Lung (tissue), 12 donors: ENCODE data around the gene INO80. TPM values are rescaled to one million over a fixed set of nuclear protein-coding genes. Genes with fewer than 3 reads are reported as not detected.
"Not testable (repeated sequence)": the region's sequence is repeated elsewhere in the genome, so short reads cannot be mapped to it uniquely, and the experiment has no call there.

Experiments used
- ATAC-seq: fragments of 200-7000 bp; cut with Tn5 transposase; one replicate; pipeline ENCODE4 v1.9.1; 2020; ENCODE audit warnings: moderate number of reproducible peaks; ENCODE audit not compliant: insufficient read depth, low FRiP score
- DNase-seq, 3 donors: peaks; one replicate each; pipeline ENCODE4 v3.0.0-alpha.2; 2013 to 2017
- H3K27ac ChIP-seq, 2 donors: one replicate each; pipeline ENCODE4 v1.5.1; 2013; ENCODE audit warnings: mild to moderate bottlenecking in 2 of 2, moderate library complexity in 2 of 2, control low read depth in 1 of 2, inconsistent platforms in 1 of 2, low read depth in 1 of 2, low read length in 1 of 2
- H3K27me3 ChIP-seq, 3 donors: one replicate each; pipeline ENCODE4 v1.5.1; 2013; ENCODE audit warnings: low read length in 2 of 3; ENCODE audit not compliant: control insufficient read depth in 3 of 3, insufficient read depth in 3 of 3
- H3K36me3 ChIP-seq, 4 donors: one replicate each; pipeline ENCODE4 v1.5.1; 2013; ENCODE audit warnings: low read length in 4 of 4, mild to moderate bottlenecking in 1 of 4, moderate library complexity in 1 of 4; ENCODE audit not compliant: control insufficient read depth in 4 of 4, insufficient read depth in 4 of 4
- H3K4me1 ChIP-seq, 5 donors: one replicate each; pipeline ENCODE4 v1.5.1; 2013; ENCODE audit warnings: low read length in 5 of 5, mild to moderate bottlenecking in 2 of 5, moderate library complexity in 1 of 5; ENCODE audit not compliant: control insufficient read depth in 5 of 5, insufficient read depth in 5 of 5
- H3K4me3 ChIP-seq: one replicate; pipeline ENCODE4 v1.5.1; 2013; ENCODE audit warnings: mild to moderate bottlenecking, control low read depth, moderate library complexity
- H3K9ac ChIP-seq, 2 donors: one replicate each; pipeline ENCODE4 v1.5.1; 2013; ENCODE audit warnings: low read length in 2 of 2, control low read depth in 1 of 2; ENCODE audit not compliant: insufficient read depth in 1 of 2
- H3K9me3 ChIP-seq, 4 donors: one replicate each; pipeline ENCODE4 v1.5.1; 2013; ENCODE audit warnings: low read length in 3 of 4, mild to moderate bottlenecking in 1 of 4, moderate library complexity in 1 of 4; ENCODE audit not compliant: control insufficient read depth in 4 of 4, insufficient read depth in 3 of 4
- CTCF ChIP-seq: IDR thresholded peaks from 2 replicates; pipeline ENCODE4 v1.5.1; 2012; ENCODE audit warnings: mild to moderate bottlenecking; ENCODE audit errors: control extremely low read depth, extremely low read depth
- WGBS, 2 donors: extraction: QIAGEN DNeasy Blood & Tissue Kit; methylation state at CpG; one replicate each; pipeline ENCODE4 v1.1.7; 2013; 5-methylcytosine and 5-hydroxymethylcytosine counted together
- polyA plus RNA-seq, 2 donors: library from polyadenylated mRNA; stranded (reverse); fragments of 200-250 nt; gene quantifications; one replicate each; pipeline ENCODE4 v1.2.1, GENCODE V29; 2013
- total RNA-seq, 2 donors: library from RNA; depleted of rRNA in 1 of 2; stranded (reverse); fragments of >200 nt in 1 of 2; gene quantifications; one replicate each; pipeline ENCODE4 v1.2.1, GENCODE V29; 2014 to 2021
- donor health status: control.
- donor health status: control.
- donor health status: Bipolar disorder and iron deficiency.
- donor health status: healthy.
- donor health status: DM: yes; HTN: yes; CAD: no.

INO80 gene
- total and polyA plus RNA-seq, 4 donors: 8.0 to 50.1 (median 22.9) TPM

- ATAC-seq (no peak), DNase-seq (no peak)
- 91% methylated on average over 20 of the region's 20 CpGs for WGBS, 2 donors
- H3K4me3 ChIP-seq: no peak overlapping the region
- H3K4me1 ChIP-seq: peaks cover 0 to 18% (median 0%) of the 10 kb centered on the region in 5 donors
- H3K27ac ChIP-seq: no peak overlapping the region
- H3K36me3 ChIP-seq: peaks cover 0 to 2% (median 0%) of the 10 kb centered on the region in 4 donors
- no peaks in the 10 kb centered on the region for H3K27me3 ChIP-seq
- TF ChIP-seq CTCF: no peak
- H3K9ac ChIP-seq: no peak overlapping the region
- no peaks in the 10 kb centered on the region for H3K9me3 ChIP-seq
Observed at GRCh38 chr15:40955141-40955903, 160.8 kb downstream of the INO80 start.

- DNase-seq, H3K36me3 ChIP-seq, ATAC-seq, H3K9ac ChIP-seq, H3K9me3 ChIP-seq, H3K4me3 ChIP-seq, H3K27ac ChIP-seq, H3K27me3 ChIP-seq: not testable (repeated sequence)
- 71 to 74% methylated on average over 8 of the region's 8 CpGs for WGBS, 2 donors
- H3K4me1 ChIP-seq: peaks cover 0 to 21% (median 0%) of the 10 kb centered on the region in 5 donors
Observed at GRCh38 chr15:40954158-40954848, 161.8 kb downstream of the INO80 start.

- no peak for TF ChIP-seq CTCF
- Histone ChIP-seq H3K27ac (peak overlapping the region; percentile 30 to 37), H3K27me3 (no peaks in the 10 kb centered on the region), H3K36me3 (peaks cover 0 to 2% (median 0%) of the 10 kb centered on the region in 4 donors), H3K4me1 (peaks cover 0 to 21% (median 0%) of the 10 kb centered on the region in 5 donors), H3K9ac (peak overlapping the region in 1 of 2 donors; percentile 46), H3K9me3 (no peaks in the 10 kb centered on the region), H3K4me3 (peak overlapping the region; percentile 53)
- DNase-seq: no peak
- WGBS, 2 donors: 9 to 11% methylated on average over 17 of the region's 17 CpGs
- ATAC-seq: no peak
Observed at GRCh38 chr15:40953713-40954074, 162.4 kb downstream of the INO80 start.
